SK-N-MC (cell line): ENCODE data around the gene ANGPTL8.

Source experiments
- DNase-seq: peaks from one replicate; pipeline ENCODE4 v3.0.0-alpha.2; 2011; ENCODE audit warnings: low read depth, low spot score
- H3K27ac ChIP-seq: fragments of 200-600 bp; sonication (generic); 2 replicates; pipeline ENCODE4 v1.5.1; 2016; ENCODE audit warnings: mixed run types
- H3K36me3 ChIP-seq: fragments of 200-600 bp; sonication (generic); 2 replicates; pipeline ENCODE4 v1.6.1; 2017; ENCODE audit warnings: antibody characterized with exemption, low read length, mixed read lengths; ENCODE audit not compliant: insufficient read depth
- H3K4me3 ChIP-seq: fragments of 200-600 bp; sonication (generic); 2 replicates; pipeline ENCODE4 v1.5.1; 2016
- H3K9ac ChIP-seq: fragments of 200-600 bp; sonication (generic); 2 replicates; pipeline ENCODE4 v1.8.0; 2017; ENCODE audit warnings: mixed run types, mixed read lengths; ENCODE audit not compliant: insufficient read length
- H3K9me3 ChIP-seq: fragments of 200-600 bp; sonication (generic); 2 replicates; pipeline ENCODE4 v1.6.1; 2017; ENCODE audit warnings: low read depth, mild to moderate bottlenecking, antibody characterized with exemption, low read length, moderate library complexity, mixed read lengths
- EZH2 ChIP-seq: fragments of 200-600 bp; sonication (generic); IDR thresholded peaks from one replicate; pipeline ENCODE4 v1.6.1; 2017; ENCODE audit warnings: antibody characterized with exemption
- FOXP2 ChIP-seq: optimal IDR thresholded peaks from 2 replicates; pipeline ENCODE3; 2011; ENCODE audit warnings: mild to moderate bottlenecking, moderate library complexity; ENCODE audit not compliant: insufficient read depth; ENCODE audit errors: extremely low read length, control extremely low read depth
- POLR2AphosphoS5 ChIP-seq: IDR thresholded peaks from 2 replicates; pipeline ENCODE4 v1.6.1; 2012; ENCODE audit warnings: mild to moderate bottlenecking, low read depth, low read length, borderline replicate concordance

Gene ANGPTL8

DNA sequence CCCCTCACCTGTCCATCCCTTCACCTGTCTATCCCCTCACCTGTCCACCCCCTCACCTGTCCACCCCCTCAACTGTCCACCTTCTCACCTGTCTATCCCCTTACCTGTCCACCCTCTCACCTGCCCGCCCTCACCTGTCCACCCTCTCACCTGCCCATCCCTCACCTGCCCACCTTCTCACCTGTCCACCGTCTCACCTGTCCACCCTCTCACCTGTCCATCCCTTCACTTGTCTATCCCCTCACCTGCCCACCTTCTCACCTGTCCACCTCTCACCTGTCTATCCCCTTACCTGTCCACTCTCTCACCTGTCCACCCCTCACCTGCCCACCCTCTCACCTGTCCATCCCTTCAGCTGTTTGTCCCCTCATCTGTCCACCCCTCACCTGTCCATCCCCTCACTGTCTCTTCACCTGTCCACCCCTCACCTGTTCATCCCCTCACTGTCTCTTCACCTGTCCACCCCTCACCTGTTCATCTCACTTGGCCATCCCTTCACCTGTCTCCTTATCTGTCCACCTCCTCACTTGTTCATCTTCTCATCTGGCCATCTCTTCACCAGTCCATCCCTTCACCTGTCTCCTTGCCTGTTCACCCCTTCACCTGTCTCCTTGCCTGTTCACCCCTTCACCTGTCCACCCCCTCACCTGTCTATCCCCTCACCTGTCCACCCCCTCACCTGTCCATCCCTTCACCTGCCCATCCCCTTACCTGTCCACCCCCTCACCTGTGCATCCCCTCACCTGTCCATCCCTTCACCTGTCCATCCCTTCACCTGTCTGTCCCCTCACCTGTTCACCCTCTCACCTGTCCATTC, 29.4 kb upstream of the ANGPTL8 start:
- Histone ChIP-seq H3K9me3 (no peaks in the 10 kb centered on the region), H3K27ac (no peak overlapping the region), H3K9ac (no peak overlapping the region), H3K36me3 (no peaks in the 10 kb centered on the region), H3K4me3 (no peak overlapping the region)
- DNase-seq, result no peak
- TF ChIP-seq POLR2AphosphoS5 (no peak), FOXP2 (no peak), EZH2 (no peak)

DNA sequence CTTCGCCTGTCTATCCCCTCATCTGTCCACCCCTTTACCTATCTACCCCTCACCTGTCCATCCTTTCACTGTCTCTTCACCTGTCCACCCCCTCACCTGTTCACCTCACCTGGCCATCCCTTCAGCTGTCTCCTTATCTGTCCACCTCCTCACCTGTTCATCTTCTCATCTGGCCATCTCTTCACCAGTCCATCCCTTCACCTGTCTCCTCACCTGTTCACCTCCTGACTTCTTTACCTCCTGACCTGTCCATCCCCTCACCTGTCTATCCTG, 28.8 kb upstream of the ANGPTL8 start:
- Histone ChIP-seq H3K27ac (no peak overlapping the region), H3K9me3 (no peaks in the 10 kb centered on the region), H3K4me3 (no peak overlapping the region), H3K9ac (no peak overlapping the region), H3K36me3 (no peaks in the 10 kb centered on the region)
- no peak for TF ChIP-seq POLR2AphosphoS5
- TF ChIP-seq FOXP2, result no peak
- no peak for TF ChIP-seq EZH2
- no peak for DNase-seq

DNA sequence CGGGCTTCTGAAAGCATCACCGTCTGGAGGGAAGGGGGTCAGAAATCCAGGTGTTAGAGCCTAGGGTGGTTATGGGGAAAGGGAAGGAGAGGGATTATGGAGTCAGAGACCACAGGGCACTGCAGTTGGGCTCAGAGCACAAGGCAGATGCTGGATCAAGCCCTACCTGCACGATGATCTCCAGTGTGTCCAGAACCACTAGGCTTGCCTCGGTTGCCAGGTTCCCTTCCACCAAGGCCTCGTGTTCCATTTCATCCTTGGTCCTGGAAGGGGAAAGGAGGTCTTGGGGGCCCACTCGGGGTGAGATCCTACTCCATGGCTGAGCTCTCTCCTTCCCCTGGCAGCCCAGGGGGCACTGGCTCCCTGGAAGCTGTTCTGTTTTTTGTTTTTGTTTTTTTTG, 25.0 kb upstream of the ANGPTL8 start:
- Histone ChIP-seq H3K27ac (no peak overlapping the region), H3K9ac (no peak overlapping the region), H3K4me3 (no peak overlapping the region), H3K36me3 (no peaks in the 10 kb centered on the region), H3K9me3 (no peaks in the 10 kb centered on the region)
- TF ChIP-seq EZH2 (no peak), FOXP2 (no peak), POLR2AphosphoS5 (no peak)
- no peak for DNase-seq

DNA sequence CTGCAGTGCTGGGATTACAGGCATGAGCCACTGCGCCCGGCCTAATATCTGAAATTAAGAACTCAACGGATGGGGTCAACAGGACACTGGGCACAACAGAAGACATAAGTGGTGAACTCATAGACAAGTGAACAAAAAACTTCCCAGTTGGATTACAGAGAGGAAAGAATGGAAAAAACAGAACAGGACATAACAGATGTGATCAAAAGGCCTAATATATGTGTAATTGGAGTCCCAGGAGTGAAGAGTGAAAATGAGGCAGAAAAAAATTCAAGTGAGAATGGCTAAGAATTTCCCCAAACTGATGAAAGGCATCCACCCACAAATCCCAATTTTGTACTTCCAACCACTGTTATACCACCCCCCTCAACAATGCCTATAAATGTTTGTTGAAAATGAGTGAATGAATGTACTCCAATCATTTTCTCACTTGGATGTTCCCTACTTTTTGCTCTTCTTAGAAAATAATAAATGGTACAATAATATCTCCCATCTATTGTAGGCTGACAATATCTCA, 18.3 kb upstream of the ANGPTL8 start:
- Histone ChIP-seq H3K9me3 (no peaks in the 10 kb centered on the region), H3K4me3 (no peak overlapping the region), H3K36me3 (no peaks in the 10 kb centered on the region), H3K27ac (no peak overlapping the region), H3K9ac (no peak overlapping the region)
- no peak for DNase-seq
- no peak for TF ChIP-seq EZH2
- TF ChIP-seq POLR2AphosphoS5, result no peak
- TF ChIP-seq FOXP2, result no peak

DNA sequence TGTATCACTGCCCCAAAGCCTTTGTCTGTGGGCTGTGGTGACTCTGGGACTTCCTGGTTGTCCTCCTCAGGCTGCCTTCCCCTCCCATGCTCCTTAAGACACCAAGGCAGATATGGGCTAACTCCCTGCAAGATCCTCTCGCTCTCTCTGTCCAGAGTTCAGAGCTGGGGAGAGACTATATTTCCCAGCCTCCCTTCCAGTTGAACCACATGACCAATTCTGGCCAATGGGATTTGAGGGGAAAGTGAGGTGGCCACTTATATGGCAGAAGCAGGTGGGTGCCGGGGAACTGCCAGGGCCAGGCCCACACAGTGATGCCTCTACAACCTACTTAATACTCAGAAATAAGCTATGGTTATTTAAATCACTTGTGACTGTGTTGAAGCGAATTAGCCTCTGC, 16.2 kb upstream of the ANGPTL8 start:
- no peak for DNase-seq
- H3K4me3 ChIP-seq, result no peak overlapping the region
- no peaks in the 10 kb centered on the region for H3K36me3 ChIP-seq
- H3K9me3 ChIP-seq, result no peaks in the 10 kb centered on the region
- no peak overlapping the region for H3K27ac ChIP-seq
- no peak overlapping the region for H3K9ac ChIP-seq
- TF ChIP-seq FOXP2 (no peak), POLR2AphosphoS5 (no peak), EZH2 (no peak)

DNA sequence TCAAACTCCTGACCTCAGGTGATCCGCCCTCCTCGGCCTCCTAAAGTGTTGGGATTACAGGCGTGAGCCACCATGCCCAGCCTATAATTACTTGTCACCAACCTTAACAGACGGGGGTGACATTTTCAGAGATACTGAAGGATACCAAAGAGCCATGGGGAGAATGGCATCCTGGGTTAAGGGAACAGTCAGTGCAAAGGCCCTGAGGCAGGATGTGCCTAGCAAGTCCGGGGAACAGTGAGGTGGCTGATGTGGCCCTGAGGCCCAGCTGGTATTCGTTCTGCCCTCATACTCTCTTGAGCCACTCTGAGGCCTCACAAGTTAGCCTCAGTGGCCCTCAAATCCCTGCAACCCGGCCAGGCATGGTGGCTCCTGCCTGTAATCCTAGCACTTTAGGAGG, 15.0 kb upstream of the ANGPTL8 start:
- no peak for DNase-seq
- no peak overlapping the region for H3K9ac ChIP-seq
- no peak overlapping the region for H3K4me3 ChIP-seq

DNA sequence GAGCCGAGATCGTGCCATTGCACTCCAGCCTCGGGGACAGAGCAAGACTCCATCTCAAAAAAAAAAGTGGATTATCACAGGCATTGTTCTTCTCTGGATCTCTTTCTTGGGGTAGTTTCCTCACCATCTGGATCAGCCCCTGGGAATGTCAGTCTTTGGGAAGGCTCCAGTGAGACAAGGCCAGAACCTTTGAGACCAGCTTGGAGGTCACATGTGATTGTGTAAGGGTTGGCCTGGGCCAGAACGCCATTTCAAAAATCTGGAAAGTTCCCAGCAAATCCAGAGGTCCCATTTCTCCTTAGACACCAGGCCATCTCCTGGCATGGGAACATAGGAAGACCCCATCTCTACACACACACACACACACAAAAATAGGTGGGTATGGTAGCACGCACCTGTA, 14.2 kb upstream of the ANGPTL8 start:
- Histone ChIP-seq H3K4me3 (no peak overlapping the region), H3K9me3 (no peaks in the 10 kb centered on the region), H3K27ac (no peak overlapping the region), H3K9ac (no peak overlapping the region), H3K36me3 (no peaks in the 10 kb centered on the region)
- no peak for DNase-seq
- TF ChIP-seq FOXP2 (no peak), POLR2AphosphoS5 (no peak), EZH2 (no peak)

More for the DNA sequence above, 15.0 kb upstream of the ANGPTL8 start:
- Histone ChIP-seq H3K36me3 (no peaks in the 10 kb centered on the region), H3K9me3 (no peaks in the 10 kb centered on the region), H3K27ac (no peak overlapping the region)
- TF ChIP-seq FOXP2, result no peak

DNA sequence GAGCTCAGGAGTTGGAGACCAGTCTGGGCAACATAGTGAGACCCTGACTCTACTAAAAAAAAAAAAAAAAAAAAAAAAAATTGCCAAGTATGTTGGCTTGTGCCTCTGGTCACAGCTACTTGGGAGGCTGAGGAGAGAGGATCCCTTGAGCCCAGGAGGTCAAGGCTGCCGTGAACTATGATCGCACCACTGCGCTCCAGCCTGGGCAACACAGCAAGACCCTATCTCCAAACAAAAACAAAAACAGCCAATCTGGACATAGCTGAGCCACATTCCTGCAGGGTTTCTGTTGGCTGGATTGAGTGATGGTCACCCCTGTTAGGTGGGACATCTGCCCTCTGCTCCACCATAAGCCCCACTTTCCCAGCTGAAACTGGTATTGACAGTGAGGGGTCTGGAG, 13.6 kb upstream of the ANGPTL8 start:
- no peak for DNase-seq
- H3K36me3 ChIP-seq, result no peaks in the 10 kb centered on the region
- TF ChIP-seq FOXP2, result no peak
- no peak for TF ChIP-seq POLR2AphosphoS5
- no peak for TF ChIP-seq EZH2

DNA sequence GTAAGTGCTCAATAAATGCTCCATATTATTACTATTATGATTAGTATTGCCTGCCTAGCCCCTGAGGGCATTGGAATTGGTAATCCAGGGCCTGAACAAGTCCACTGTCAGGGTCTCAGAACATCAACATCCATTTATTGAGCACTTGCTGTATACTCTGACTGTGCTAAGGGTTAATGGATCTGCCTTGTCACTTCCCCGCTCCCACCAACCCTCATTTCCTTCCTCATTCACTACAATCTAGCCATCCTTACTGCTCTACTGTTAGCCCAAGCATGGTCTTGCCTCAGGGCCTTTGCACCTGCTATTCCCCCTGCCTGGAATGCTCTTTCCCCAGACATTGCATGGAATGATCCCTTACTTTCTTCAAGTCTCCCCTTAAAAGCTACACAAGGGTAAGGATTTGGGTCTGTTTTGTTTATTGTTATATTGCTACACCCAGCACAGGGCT, 12.7 kb upstream of the ANGPTL8 start:
- no peak for TF ChIP-seq POLR2AphosphoS5
- no peak for TF ChIP-seq EZH2
- TF ChIP-seq FOXP2, result no peak
- DNase-seq, result no peak
- Histone ChIP-seq H3K27ac (no peak overlapping the region), H3K9ac (no peak overlapping the region), H3K4me3 (no peak overlapping the region), H3K36me3 (no peaks in the 10 kb centered on the region), H3K9me3 (no peaks in the 10 kb centered on the region)

More for the DNA sequence above, 13.6 kb upstream of the ANGPTL8 start:
- H3K9ac ChIP-seq, result no peak overlapping the region
- H3K27ac ChIP-seq, result no peak overlapping the region
- H3K9me3 ChIP-seq, result no peaks in the 10 kb centered on the region
- H3K4me3 ChIP-seq, result no peak overlapping the region
